ENCODE data around the gene ZC2HC1C.
"Not testable (repeated sequence)": the region's sequence is repeated elsewhere in the genome, so short reads cannot be mapped to it uniquely, and the experiment has no call there.

ZC2HC1C gene

DNA sequence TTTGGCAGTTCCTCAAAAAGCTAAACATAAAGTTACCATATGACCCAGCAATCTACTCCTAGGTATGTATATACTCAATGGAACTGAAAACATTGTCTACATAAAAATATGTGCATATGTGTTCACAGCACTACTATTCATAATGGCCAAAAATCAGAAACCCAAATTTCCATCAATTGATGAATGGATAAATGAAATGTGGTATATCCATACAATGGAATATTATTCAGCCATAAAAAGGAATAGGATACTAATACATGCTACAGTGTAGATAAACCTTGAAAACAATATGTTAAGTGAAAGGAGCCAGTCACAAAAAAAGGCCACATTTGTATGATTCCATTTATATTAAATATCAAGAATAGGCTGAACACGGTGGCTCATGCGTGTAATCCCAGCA is 9.0 kb upstream of the ZC2HC1C start:
- DNase-seq: no peak

- DNase-seq: no peak
Measured at GRCh38 chr14:75063013-75063412, 6.4 kb upstream of the ZC2HC1C start.

DNA sequence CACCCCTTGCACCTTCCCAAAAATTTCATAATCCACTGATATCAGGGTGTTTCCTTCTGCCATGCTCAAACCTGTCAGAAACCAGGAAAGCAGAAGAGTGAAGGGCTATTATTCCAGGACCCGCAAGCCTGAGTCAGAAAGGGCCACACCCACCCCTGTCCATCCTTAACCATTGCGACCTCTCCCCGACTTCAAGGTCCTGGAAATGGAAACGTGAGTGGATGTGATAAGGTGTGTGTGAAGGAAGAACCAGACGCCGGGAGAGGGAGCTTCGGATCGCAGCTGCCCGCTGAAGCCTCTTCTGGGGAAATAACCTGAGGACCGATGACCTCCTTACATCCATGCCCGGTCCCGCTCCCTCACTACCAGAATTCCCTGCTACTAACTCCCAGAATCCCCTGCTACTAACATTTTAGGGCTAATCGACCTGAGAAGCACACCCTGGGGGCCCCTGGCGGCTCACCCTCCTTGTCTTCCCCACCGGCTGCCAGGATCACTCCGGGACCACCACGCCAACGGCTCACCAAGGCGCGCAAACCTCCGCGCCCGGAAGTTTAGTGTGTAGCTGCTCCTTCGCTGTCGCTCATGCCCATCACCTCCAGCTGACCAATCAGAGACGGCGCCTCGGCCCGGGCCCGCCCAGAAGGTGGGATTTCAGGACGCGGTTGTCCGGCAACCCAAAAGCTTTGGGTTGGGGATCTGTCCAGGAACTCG is 5.8 kb upstream of the ZC2HC1C start, which contains the start of gene ACYP1:
TSS of gene ACYP1 (minus strand) at position 534 of the 714 bp plus-strand sequence. CDS start at position 63, 471 bp downstream.
- DNase-seq: peak; percentile 97

- DNase-seq: no peak
Measured at GRCh38 chr14:75064205-75064567, 5.3 kb upstream of the ZC2HC1C start.

DNA sequence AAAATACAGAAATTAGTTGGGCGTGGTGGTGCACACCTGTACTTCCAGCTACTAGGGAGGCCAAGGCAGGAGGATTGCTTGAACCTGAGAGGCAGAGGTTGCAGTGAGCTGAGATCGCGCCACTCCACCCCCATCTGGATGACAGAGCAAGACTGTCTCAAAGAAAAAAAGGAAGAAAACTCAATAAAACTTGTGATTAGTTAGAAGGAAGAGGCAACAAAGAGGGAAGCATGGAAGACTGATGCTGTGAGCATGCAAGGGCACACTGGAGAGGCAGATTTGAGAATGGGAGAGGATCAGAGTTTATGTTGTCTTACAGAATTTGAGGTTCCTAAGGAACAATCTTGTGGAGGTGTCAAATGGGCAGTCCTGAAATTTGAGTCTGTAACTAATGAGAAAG is 2.8 kb upstream of the ZC2HC1C start:
- DNase-seq: no peak

DNA sequence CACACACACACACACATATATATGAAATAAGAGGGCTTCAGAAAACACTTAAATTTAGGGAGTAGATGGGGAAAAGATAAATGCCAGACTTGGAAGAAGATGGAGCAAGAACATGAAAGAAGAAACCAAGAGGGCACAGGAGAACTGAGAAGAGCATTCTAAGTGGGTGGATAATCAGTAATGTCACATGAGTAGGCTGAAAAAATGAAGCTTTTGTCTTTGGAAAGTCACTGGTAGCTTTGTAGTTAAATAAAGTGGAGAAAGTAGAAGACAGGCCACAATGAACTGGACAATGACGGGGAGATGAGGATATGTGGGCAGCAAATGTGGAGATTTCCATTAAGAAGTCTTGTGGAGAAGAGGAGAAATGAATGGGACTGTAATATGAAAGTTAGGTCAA is 2.2 kb upstream of the ZC2HC1C start:
- no peak for DNase-seq

- DNase-seq: not testable (repeated sequence)
Measured at GRCh38 chr14:75067765-75068164, 1.7 kb upstream of the ZC2HC1C start.

DNA sequence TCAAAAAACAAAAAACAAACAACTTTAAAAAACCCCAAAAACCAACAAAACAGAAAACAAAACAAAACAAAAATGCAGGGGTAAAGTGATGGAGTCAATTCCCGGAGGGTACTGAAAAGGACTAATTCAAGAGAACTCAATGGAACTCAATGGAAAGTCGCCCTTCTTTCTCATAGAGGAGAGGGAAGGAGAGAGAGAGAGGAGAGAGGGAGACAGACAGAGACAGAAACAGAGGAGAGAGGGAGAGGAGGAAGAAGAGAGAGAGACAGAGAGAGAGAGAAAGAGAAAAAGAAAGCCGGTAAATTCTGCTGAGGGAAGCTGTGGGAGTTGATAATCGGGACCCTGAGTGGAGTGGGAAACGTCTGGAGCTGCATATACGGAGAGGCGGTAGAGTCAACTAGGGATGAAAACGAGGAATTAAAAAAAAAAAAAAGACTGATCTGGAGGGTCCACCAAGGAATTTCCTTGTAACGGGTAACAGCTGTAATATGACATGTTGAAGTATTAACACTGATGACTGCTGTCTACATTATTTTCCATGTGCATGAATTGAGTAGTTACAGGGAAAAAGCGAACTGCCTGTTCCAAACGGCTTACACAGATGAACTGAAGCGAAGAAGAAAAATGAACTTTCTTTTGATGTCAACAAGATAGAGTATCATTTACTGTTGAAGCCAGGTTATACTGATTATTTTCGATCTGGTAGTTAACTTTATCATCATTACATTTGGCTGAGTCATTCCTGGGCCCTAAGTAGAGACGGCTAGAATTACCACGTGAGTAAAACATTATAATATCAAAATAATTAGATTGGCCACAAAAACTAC is 934 bp upstream of the ZC2HC1C start:
- peak; percentile 66 for DNase-seq

GRCh38 chr14:75069811-75070145 is 337 bp downstream of the ZC2HC1C start:
- DNase-seq: peak; percentile 70

DNA sequence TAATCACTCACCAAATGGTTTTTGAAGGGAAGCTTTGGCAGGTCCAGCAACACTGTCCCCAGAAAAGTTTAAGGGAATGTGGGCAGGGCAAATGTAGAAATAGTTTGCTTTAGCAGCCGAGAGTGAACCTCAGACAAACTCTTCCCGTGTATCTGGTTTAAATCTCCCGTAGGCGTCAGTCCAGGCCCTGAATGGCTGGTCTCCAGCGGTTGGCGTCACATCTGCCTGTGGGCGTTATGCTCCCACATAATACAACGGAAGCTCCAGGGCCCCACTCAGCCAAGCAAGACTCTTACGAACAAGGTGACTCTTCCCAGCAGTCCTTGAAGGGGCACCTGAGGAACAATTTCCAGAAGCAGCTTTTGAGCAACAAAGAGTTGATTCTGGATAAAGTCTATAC is 942 bp downstream of the ZC2HC1C start:
- no peak for DNase-seq

DNA sequence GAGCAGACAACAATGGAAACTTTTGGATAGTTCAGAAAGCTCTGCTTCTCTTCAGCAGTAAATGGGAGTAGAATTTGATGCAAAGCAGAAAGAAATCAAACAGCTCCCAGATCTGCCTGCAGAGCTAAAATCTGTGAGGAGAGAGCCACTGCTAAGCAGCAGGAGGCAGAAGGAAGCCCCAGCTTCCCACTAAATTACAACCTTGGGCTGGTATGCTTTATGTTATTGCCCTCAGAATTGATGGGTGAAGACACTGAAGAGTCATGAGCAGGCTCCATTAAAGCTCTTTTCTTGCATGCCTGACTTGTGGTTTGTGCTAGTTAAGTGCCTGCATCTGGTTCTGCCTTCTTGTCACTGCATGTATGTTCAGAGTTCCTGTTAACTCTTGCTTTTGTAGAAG is 8.4 kb downstream of the ZC2HC1C start:
- DNase-seq: no peak

DNA sequence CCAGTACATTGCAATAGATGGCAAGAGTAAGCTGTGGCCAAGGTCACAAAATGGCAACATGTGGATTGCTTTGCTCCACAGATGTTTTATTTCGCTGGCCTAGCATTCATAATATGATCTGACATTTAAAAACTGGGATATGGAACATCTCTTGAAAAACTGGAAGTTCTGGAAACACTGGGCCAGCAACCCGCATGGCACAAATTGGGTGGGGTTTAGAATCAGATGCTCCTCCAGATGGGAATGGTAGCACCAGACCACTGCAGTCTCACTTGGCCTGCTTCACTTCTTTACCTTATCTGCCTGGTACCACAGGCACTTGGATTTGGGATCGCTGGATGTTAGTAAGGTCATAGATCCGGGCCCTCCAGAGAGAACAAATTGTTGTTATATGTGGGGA is 10.1 kb downstream of the ZC2HC1C start:
- no peak for DNase-seq

- DNase-seq: no peak
Measured at GRCh38 chr14:75081660-75082229, 12.3 kb downstream of the ZC2HC1C start.

DNA sequence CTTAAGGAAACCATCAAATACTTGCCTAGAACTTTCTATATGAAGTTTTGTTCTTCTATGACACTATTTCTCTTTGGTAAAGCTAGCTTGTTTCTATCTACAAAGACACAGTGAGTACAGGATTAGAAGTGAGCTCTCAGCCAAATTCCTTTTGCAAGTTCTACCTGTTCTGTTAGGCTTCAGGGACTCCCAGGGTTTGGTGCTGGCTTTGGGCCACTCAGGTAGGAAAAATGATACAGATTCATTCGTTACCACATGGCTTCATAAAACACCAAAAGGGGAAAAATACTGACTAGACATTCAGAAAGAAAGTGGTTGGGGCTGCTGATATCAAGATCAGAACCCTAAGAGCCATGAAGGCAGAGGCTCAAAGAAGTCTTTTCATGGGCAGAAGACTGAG is 13.8 kb downstream of the ZC2HC1C start:
- no peak for DNase-seq

- DNase-seq: peak; percentile 62
Measured at GRCh38 chr14:75084513-75084912, 15.1 kb downstream of the ZC2HC1C start.

DNA sequence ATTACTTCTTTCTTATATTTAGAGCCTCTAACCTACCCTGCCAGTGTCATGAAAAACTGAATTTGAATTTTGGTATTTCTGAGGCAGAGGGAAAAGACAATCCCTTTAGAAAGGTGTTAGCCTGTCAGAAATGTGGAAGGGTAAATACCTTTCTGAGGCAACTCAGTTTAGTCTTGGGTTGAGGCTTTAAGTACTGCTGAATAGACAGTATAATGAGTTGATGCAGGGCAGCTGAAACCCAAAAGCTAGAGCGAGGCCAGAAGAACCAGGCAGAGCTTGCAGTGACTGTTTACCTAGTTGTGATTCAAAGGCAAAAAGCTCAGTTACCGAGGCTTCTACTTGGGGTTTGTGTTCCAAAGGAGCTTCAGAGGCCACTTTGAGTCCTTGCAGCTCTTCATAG is 18.7 kb downstream of the ZC2HC1C start:
- no peak for DNase-seq

GRCh38 chr14:75088566-75089373 is 19.3 kb downstream of the ZC2HC1C start:
- DNase-seq: peak; percentile 75

DNA sequence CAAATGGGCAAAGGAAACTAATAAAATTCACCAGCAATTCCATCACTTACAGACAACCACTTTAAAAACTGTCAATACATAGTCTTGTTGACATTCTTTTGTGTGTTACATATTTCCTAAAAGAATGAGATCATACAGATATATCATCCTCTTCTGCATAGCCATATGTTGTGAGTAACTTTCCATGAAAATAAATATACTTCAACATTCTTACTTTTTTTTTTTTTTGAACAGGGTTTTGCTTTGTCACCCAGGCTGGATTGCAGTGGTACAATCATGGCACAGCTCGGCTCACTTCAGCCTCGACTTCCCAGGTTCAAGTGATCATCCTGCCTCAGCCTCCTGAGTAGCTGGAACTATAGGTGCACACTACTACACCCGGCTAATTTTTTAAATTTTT is 20.9 kb downstream of the ZC2HC1C start:
- no peak for DNase-seq

DNA sequence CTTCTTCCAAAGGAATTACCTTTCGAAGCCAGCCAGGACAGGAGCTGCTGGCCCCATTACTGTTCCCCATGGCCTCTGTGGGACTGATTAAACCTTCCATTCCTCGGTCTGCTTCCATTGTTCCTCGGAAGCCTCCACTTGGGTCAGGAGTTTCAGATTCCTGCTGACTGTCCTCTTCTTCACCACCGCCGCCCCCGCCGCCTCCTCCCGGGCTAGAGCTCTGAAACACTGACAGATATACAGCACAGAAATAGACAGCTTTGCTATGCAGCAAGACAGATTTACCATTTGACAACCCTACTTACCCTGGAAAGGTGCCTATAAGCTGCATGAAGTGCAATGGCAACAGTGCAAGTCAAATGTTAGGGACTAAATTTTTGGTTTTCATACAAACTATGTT is 21.8 kb downstream of the ZC2HC1C start:
- DNase-seq: no peak

- no peak for DNase-seq
Measured at GRCh38 chr14:75092698-75093097, 23.3 kb downstream of the ZC2HC1C start.

- DNase-seq: no peak
Measured at GRCh38 chr14:75094896-75095295, 25.5 kb downstream of the ZC2HC1C start.

DNA sequence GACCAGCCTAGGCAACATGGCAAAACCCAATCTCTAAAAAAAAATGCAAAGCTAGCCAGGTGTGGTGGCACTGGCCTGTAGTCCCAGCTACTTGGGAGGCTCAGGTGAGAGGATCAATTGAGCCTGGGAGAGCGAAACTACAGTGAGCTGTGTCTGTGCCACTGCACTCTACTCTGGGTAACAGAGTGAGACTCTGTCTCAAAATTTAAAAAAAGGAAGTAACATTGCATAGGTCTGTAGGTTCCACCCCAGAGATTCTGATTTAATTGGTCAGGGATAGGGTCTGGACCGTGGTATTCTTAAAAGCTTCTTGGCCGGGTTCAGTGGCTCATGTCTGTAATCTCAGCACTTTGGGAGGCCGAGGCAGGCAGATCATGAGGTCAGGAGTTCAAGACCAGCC is 26.2 kb downstream of the ZC2HC1C start:
- DNase-seq: no peak

DNA sequence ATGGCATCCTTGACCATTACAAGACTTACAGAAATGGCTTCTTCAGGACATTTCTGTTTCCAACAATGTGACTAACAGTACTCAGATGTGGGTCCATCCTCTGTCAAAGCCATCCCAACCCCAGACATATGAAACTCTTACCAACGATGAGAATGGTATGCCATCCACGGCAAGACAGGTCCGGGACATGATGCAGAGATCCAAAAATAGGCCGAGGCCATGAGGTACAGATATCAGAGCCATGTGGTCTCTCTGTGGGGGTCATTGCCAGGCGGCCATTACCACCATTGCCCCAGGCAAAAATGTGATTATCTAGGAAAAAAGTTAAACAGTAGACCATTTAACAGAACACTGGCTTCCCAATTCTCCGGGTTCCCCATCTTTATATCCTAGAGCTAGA is 27.5 kb downstream of the ZC2HC1C start:
- DNase-seq: no peak
